Loucy (cell line): ENCODE measurements around the gene PRKACA.

ENCODE experiments used
- H2AFZ ChIP-seq: fragments of 200-600 bp; sonication (generic); 2 replicates; pipeline ENCODE4 v1.6.0; 2016; ENCODE audit warnings: antibody characterized with exemption, mild to moderate bottlenecking, low read length, moderate library complexity
- H3F3A ChIP-seq: fragments of 200-600 bp; 2 replicates; pipeline ENCODE4 v1.6.0; 2016; ENCODE audit warnings: antibody characterized with exemption, low read depth, mild to moderate bottlenecking
- H3K27me3 ChIP-seq: fragments of 200-600 bp; sonication (generic); 2 replicates; pipeline ENCODE4 v1.6.1; 2014; ENCODE audit warnings: low read length, mild to moderate bottlenecking; ENCODE audit not compliant: insufficient read depth, poor library complexity, severe bottlenecking
- H3K36me3 ChIP-seq: fragments of 200-600 bp; sonication (generic); 2 replicates; pipeline ENCODE4 v1.6.1; 2016; ENCODE audit warnings: low read length; ENCODE audit not compliant: insufficient read depth
- H3K4me1 ChIP-seq: fragments of 200-600 bp; sonication (generic); 2 replicates; pipeline ENCODE4 v1.5.1; 2014; ENCODE audit warnings: low read length, mild to moderate bottlenecking; ENCODE audit not compliant: insufficient read depth, poor library complexity, severe bottlenecking
- H3K4me2 ChIP-seq: fragments of 200-600 bp; sonication (generic); 2 replicates; pipeline ENCODE4 v1.6.0; 2014; ENCODE audit warnings: antibody characterized with exemption, low read length, low read depth, mild to moderate bottlenecking; ENCODE audit not compliant: poor library complexity, severe bottlenecking
- H3K4me3 ChIP-seq: fragments of 200-600 bp; sonication (generic); 2 replicates; pipeline ENCODE4 v1.5.1; 2014; ENCODE audit warnings: low read length, mild to moderate bottlenecking, mixed read lengths; ENCODE audit not compliant: poor library complexity, severe bottlenecking
- H3K79me2 ChIP-seq: fragments of 200-600 bp; sonication (generic); 2 replicates; pipeline ENCODE4 v1.6.1; 2014; ENCODE audit warnings: low read length; ENCODE audit not compliant: insufficient read depth
- H3K9ac ChIP-seq: fragments of 200-600 bp; sonication (generic); 2 replicates; pipeline ENCODE4 v1.6.0; 2014; ENCODE audit warnings: mild to moderate bottlenecking, low read depth, low read length, moderate library complexity; ENCODE audit not compliant: poor library complexity, severe bottlenecking
- H3K9me2 ChIP-seq: fragments of 200-600 bp; sonication (generic); replicated peaks from 2 replicates; pipeline ENCODE4 v1.6.1; 2016; ENCODE audit warnings: low read depth, low read length, mixed read lengths
- H3K9me3 ChIP-seq: fragments of 200-600 bp; sonication (generic); 2 replicates; pipeline ENCODE4 v1.6.1; 2014; ENCODE audit warnings: mild to moderate bottlenecking, antibody characterized with exemption, low read length, low read depth; ENCODE audit not compliant: insufficient read depth
- H4K20me1 ChIP-seq: fragments of 200-600 bp; sonication (generic); 2 replicates; pipeline ENCODE4 v1.6.0; 2014; ENCODE audit warnings: antibody characterized with exemption, low read length, mild to moderate bottlenecking; ENCODE audit not compliant: insufficient read depth, poor library complexity, severe bottlenecking
- EZH2phosphoT487 ChIP-seq: fragments of 200-600 bp; IDR thresholded peaks from 2 replicates; pipeline ENCODE4 v1.6.1; 2018; ENCODE audit warnings: antibody characterized with exemption, mild to moderate bottlenecking, moderate library complexity, borderline replicate concordance
- TF ChIP-seq, protein P1 (sequence below): fragments of 200-600 bp; sonication (generic); conservative IDR thresholded peaks from 2 replicates; pipeline ENCODE4 v1.5.1; 2014; ENCODE audit warnings: mild to moderate bottlenecking, antibody characterized with exemption, low read length

The PRKACA gene

DNA sequence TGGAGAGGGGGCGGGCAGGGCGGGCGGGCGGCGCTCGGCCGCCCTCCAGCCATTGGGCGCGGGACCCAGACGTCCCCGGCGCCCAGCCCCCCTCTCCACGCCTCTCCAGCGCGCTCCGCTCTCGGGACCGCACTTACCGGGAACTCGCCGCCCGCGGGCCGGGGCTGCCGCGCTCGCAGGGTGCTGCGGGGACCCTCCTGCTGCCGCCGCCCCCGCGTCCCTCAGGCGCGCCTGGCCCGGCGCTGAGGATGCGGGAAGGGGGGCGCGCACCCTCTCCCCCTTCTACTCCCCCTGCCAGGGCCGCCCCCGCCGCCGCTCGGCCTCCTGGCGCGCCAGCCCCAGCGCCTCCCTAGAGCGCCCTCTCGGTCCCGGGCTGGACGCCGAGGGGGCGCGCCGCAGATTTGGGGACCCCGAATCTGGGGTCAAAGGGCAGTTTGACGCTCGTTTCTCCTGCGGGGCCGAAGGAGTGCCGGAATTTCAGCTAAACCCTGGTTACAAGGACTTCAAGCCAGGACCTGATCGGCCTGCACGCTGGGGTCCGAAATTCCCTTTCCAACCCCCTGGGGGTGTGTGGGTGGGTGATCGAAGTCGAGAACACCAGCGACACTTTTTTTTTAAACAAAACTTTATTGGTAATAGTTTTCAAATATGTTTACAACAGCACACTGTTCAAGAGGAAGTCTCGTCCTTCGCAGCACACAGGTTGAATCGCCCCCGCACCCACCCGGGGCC is 26.3 kb downstream of the PRKACA start:
- peaks cover 17% of the 10 kb centered on the region; the same call in 1 of the 2 replicates for H3K79me2 ChIP-seq
- H3K9me2 ChIP-seq, result no peaks in the 10 kb centered on the region
- H3K9ac ChIP-seq, result peak overlapping the region; percentile 72
- H3K36me3 ChIP-seq, result no peaks in the 10 kb centered on the region; the same call in 1 of the 2 replicates
- H3K27me3 ChIP-seq, result no peaks in the 10 kb centered on the region
- H3K4me1 ChIP-seq, result peaks cover 17% of the 10 kb centered on the region
- peak overlapping the region; percentile 91 for H3K4me2 ChIP-seq
- H3K9me3 ChIP-seq, result no peaks in the 10 kb centered on the region
- no peak for TF ChIP-seq EZH2phosphoT487
- TF ChIP-seq, protein P1, sequence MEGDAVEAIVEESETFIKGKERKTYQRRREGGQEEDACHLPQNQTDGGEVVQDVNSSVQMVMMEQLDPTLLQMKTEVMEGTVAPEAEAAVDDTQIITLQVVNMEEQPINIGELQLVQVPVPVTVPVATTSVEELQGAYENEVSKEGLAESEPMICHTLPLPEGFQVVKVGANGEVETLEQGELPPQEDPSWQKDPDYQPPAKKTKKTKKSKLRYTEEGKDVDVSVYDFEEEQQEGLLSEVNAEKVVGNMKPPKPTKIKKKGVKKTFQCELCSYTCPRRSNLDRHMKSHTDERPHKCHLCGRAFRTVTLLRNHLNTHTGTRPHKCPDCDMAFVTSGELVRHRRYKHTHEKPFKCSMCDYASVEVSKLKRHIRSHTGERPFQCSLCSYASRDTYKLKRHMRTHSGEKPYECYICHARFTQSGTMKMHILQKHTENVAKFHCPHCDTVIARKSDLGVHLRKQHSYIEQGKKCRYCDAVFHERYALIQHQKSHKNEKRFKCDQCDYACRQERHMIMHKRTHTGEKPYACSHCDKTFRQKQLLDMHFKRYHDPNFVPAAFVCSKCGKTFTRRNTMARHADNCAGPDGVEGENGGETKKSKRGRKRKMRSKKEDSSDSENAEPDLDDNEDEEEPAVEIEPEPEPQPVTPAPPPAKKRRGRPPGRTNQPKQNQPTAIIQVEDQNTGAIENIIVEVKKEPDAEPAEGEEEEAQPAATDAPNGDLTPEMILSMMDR, result peak; percentile 57
- peak overlapping the region; percentile 82 for H3K4me3 ChIP-seq
- peaks cover 11% of the 10 kb centered on the region for H4K20me1 ChIP-seq
- no peaks in the 10 kb centered on the region; the same call in 1 of the 2 replicates for H3F3A ChIP-seq
- H2AFZ ChIP-seq, result peak overlapping the region; percentile 78

DNA sequence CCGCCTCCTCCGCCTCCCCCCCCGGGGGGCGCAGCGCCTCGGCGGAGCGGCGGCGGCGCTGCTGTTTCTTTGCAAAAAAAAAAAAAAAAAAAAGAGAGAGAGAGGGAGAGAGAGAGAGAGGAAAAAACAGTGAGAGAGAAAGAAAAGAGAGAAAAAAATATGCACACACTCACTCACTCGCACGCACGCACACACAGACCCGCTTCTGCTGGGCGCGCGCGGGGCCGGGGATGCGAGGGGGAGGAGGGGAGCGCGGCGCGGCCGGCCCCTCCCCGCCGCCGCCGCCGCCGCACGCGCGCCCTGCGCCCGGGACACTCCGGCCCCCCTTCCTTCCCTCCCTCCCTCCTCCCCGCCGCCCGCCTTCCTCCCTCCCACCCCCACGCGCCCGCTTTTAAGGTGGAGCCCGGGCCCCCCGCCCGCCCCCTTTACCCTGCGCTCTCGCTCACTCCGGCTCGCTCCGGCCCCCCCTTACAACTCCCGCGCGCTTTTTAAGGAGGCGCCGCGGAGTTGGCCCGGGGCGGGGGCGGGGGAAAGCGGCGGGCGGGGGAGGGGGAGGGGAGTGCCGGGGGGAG is 27.0 kb downstream of the PRKACA start, which contains the start of gene SAMD1:
TSS of gene SAMD1 (minus strand) at position 243 of the 572 bp plus-strand sequence.
- no peak for TF ChIP-seq EZH2phosphoT487
- TF ChIP-seq, protein P1, result no peak
- H3F3A ChIP-seq, result no peaks in the 10 kb centered on the region; the same call in 1 of the 2 replicates
- H3K27me3 ChIP-seq, result no peaks in the 10 kb centered on the region
- H3K4me2 ChIP-seq, result peak within 1 kb of the TSS; percentile 91
- no peaks in the 10 kb centered on the region for H3K9me3 ChIP-seq
- peaks cover 17% of the 10 kb centered on the region for H3K4me1 ChIP-seq
- no peaks in the 10 kb centered on the region for H3K9me2 ChIP-seq
- H2AFZ ChIP-seq, result peak within 1 kb of the TSS; percentile 78
- H3K9ac ChIP-seq, result peak within 1 kb of the TSS; percentile 72
- H3K79me2 ChIP-seq, result peaks cover 17% of the 10 kb centered on the region; the same call in 1 of the 2 replicates
- H3K4me3 ChIP-seq, result peak within 1 kb of the TSS; percentile 82
- no peaks in the 10 kb centered on the region; the same call in 1 of the 2 replicates for H3K36me3 ChIP-seq
- peaks cover 11% of the 10 kb centered on the region for H4K20me1 ChIP-seq

DNA sequence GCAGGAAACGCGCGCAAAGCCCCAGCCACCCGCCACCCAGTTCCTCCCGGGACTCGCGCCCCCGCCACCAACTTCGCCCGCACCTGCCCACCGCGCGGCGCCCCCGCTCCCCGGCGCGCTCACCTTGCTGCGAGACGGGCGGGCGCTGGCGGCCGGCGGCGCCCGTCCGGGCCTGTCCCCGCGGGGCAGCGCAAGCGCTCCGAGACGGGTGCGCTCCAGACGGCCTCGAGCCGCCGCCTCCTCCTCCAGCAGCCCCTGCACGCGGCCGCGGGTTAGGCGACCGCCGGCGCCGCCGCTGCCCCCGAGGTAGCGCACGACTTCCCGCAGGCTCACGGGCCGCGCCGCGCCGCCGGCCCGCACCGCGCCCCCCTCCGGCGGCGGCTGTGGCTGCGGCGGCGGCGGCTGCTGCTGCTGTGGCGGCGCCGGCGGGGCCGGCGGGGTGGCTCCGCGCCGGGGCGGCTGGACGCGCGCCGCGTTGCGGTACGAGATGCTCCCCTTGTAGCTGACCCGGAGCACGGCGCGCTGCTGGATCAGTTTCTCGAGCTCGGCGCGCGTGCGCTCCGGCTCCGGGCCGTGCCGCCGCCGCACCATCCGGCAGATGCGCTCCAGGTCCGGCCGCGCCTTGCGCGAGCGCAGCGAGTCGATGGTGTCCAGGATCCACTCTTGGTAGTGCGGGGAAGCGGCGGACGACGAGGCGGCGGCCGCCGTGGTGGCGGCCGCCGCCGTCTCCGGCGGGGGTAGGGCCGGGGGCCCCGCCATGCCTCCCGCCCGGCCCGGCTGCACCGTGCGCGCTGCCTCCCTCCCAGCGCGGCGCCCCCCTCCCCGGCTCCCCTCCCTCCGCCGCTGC is 27.7 kb downstream of the PRKACA start:
- H4K20me1 ChIP-seq, result peaks cover 11% of the 10 kb centered on the region
- no peaks in the 10 kb centered on the region for H3K9me2 ChIP-seq
- peak overlapping the region; percentile 61 for H3K9ac ChIP-seq
- no peaks in the 10 kb centered on the region; the same call in 1 of the 2 replicates for H3K36me3 ChIP-seq
- H3K4me2 ChIP-seq, result peak overlapping the region; percentile 69
- peaks cover 17% of the 10 kb centered on the region; the same call in 1 of the 2 replicates for H3K79me2 ChIP-seq
- no peaks in the 10 kb centered on the region for H3K9me3 ChIP-seq
- peak overlapping the region; percentile 70; the same call in 1 of the 2 replicates for H2AFZ ChIP-seq
- TF ChIP-seq EZH2phosphoT487, result no peak
- TF ChIP-seq, protein P1, result no peak
- no peaks in the 10 kb centered on the region for H3K27me3 ChIP-seq
- no peaks in the 10 kb centered on the region; the same call in 1 of the 2 replicates for H3F3A ChIP-seq
- peak overlapping the region; percentile 74 for H3K4me3 ChIP-seq
- peaks cover 17% of the 10 kb centered on the region for H3K4me1 ChIP-seq
